PC-9 (cell line): ENCODE data around the gene KIAA1671.

Experiments
- EZH2 ChIP-seq: fragments of 200-600 bp; sonication (generic); IDR thresholded peaks from 2 replicates; pipeline ENCODE4 v1.8.0; 2017; ENCODE audit warnings: antibody characterized with exemption, low read depth
- TF ChIP-seq, protein P1 (sequence below): fragments of 200-600 bp; sonication (generic); conservative IDR thresholded peaks from 2 replicates; pipeline ENCODE4 v1.6.1; 2017; ENCODE audit warnings: mixed run types, antibody characterized with exemption, mild to moderate bottlenecking, moderate library complexity

DNA sequence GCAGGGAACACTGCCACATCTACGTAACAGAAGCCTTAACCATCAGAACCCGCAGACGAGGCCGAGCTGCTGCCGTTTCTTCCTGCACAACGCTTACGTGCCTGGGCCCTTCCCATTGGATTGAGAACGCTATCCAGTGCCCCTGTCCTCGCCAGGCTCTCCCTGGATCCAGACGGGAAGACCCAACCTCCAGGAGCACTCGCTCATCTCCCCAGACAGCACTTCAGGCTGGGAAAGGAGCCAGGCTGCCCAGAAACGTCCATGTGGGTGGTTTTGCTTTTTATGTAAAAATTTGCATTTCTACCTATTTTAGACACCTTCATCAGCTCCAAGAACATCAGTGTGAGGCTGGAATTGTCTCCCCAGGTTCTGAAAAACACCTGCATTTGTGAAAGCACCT is 239.9 kb downstream of the KIAA1671 start:
- TF ChIP-seq, protein P1, sequence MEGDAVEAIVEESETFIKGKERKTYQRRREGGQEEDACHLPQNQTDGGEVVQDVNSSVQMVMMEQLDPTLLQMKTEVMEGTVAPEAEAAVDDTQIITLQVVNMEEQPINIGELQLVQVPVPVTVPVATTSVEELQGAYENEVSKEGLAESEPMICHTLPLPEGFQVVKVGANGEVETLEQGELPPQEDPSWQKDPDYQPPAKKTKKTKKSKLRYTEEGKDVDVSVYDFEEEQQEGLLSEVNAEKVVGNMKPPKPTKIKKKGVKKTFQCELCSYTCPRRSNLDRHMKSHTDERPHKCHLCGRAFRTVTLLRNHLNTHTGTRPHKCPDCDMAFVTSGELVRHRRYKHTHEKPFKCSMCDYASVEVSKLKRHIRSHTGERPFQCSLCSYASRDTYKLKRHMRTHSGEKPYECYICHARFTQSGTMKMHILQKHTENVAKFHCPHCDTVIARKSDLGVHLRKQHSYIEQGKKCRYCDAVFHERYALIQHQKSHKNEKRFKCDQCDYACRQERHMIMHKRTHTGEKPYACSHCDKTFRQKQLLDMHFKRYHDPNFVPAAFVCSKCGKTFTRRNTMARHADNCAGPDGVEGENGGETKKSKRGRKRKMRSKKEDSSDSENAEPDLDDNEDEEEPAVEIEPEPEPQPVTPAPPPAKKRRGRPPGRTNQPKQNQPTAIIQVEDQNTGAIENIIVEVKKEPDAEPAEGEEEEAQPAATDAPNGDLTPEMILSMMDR = no peak
- no peak for TF ChIP-seq EZH2
